NOMO-1 treated with DMSO at 0.1 percent for 48 hours (cell line): ENCODE results near the gene SLC26A8.
"Not testable (repeated sequence)": the region's sequence is repeated elsewhere in the genome, so short reads cannot be mapped to it uniquely, and the experiment has no call there.

Experiments used
- DNase-seq: peaks from one replicate; lab custom pipeline; 2025; ENCODE audit not compliant: unreplicated experiment; lab: John Stamatoyannopoulos, UW

Gene SLC26A8

GRCh38 chr6:36052097-36052496, 27.7 kb upstream of the SLC26A8 start:
- no peak for DNase-seq

- DNase-seq = no peak
These were observed 26.7 kb upstream of the SLC26A8 start for GRCh38 chr6:36050947-36051710.

- no peak for DNase-seq
These were observed 25.9 kb upstream of the SLC26A8 start for GRCh38 chr6:36050305-36050704.

DNA sequence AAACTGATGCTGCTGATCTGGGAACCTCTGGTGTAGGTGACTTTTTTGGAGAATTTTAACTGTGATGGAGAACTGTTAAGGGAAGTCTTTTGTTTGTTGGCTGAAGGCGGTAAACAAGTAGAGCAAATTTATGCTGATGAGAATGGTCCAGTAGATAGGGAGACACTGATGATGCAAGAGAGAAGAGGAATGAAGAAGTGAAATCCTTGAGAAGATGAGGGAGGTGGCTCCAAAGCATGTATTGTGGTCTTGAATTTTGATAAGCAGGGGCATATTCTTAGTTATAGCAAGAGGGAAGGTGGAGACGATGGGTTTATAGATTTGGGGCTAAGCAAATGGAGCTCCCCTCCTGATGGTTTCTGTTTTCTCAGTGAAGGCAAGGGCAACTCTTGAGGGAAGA, 25.1 kb upstream of the SLC26A8 start:
- DNase-seq = peak; percentile 25

- no peak for DNase-seq
These were observed 18.3 kb upstream of the SLC26A8 start for GRCh38 chr6:36042618-36043260.

DNA sequence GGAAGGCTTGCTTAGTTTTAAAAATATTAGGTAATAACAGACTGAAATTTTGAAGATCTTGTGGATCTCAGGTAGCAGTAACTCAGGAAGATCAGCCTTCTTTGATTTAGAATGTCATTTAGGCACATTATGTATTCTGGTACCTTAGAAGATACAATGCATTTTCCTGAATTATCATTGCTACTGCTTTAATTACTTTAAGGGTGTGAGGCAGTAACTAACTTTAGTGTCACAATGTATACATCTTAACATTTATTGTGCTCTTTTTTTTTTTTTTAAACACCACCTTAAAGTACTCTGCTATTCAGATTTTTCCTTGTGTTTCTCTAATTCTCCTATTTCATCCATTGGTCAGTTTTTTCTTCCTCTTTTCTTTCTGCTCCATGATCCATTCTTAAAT, 16.5 kb upstream of the SLC26A8 start:
- no peak for DNase-seq

GRCh38 chr6:36039112-36039511, 14.7 kb upstream of the SLC26A8 start:
- DNase-seq = no peak

- peak; percentile 42 for DNase-seq
These were observed 13.9 kb upstream of the SLC26A8 start for GRCh38 chr6:36038120-36038876.

- DNase-seq = no peak
These were observed 10.8 kb upstream of the SLC26A8 start for GRCh38 chr6:36035225-36035624.

DNA sequence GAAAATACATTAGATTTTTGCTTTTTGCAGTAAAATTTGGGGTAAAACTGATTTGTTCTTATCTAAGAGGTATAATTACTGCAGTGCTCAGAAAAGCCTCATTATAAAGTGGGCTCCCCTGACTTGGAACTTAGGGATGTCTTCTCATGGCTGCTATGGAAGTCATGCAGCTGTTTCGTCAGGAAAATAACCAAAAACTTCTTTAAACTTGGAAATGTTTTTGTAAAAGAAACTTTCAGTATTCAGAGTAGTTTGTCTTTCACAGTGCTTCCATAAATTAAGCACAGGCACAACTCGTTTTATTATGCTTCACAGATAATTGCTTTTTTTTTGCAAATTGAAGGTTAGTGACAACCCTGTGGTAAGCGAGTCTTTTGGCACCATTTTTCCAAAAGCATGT, 10.0 kb upstream of the SLC26A8 start:
- no peak for DNase-seq

DNA sequence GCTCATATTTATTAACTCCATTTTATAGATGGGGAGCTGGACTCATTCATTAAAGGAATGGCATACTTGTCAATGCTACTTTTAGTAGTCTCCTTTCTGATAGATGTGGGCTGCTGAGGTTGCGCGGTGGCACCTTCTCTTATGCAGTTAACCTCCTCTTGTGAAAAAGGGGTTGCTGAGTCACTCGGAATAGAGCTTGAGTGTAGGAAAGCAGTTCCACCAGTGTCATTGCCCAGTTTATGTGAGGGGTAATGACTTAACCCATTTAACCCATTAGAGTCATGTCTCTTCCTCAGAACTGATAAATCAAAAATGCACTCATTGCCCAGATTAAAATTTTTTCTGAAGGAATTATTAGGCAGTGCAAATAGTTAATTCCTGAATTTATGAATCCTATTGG, 9.5 kb upstream of the SLC26A8 start:
- DNase-seq = peak; percentile 81

DNA sequence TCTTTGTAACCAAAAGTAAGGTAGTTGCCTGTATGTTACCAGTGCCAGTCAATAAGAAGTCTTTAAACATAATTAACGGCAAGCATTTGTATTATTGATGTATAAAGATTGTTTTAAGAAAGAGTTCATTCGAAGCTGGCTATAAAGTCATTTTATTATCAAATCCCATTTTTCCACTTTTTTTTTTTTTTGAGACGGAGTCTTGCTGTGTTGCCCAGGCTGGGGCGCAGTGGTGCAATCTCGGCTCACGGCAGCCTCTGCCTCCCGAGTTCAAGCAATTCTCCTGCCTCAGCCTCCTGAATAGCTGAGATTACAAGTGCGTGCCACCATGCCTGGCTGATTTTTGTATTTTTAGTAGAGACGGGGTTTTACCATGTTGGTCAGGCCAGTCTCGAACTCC, 8.7 kb upstream of the SLC26A8 start:
- DNase-seq = not testable (repeated sequence)

- DNase-seq = peak; percentile 73
These were observed 7.8 kb upstream of the SLC26A8 start for GRCh38 chr6:36032261-36032660.

- DNase-seq = peak; percentile 83
These were observed 5.0 kb upstream of the SLC26A8 start for GRCh38 chr6:36029464-36029863.

DNA sequence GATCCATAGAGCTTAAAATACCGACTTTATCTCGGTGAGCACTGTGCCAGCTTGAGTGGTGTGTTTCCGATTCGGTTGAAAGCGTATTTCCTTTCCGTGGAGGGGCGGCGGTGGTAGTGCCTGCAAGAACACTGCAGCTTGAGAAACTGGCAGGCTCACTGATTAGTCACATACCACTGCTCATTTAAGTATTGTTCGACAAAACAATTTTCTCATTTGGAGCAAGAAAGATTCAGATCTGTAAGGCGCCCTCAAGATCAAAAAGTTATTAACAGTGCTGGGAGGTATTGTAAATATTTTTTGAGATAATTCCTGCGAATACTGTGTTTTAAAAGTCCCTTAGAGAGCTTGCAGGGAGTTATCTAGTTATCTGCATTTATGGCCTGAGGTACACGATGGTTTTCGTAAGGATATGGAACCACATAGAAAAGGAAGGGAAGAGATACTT, 4.5 kb upstream of the SLC26A8 start:
- DNase-seq = peak; percentile 28

GRCh38 chr6:36028088-36028876, 3.8 kb upstream of the SLC26A8 start:
- DNase-seq = no peak

DNA sequence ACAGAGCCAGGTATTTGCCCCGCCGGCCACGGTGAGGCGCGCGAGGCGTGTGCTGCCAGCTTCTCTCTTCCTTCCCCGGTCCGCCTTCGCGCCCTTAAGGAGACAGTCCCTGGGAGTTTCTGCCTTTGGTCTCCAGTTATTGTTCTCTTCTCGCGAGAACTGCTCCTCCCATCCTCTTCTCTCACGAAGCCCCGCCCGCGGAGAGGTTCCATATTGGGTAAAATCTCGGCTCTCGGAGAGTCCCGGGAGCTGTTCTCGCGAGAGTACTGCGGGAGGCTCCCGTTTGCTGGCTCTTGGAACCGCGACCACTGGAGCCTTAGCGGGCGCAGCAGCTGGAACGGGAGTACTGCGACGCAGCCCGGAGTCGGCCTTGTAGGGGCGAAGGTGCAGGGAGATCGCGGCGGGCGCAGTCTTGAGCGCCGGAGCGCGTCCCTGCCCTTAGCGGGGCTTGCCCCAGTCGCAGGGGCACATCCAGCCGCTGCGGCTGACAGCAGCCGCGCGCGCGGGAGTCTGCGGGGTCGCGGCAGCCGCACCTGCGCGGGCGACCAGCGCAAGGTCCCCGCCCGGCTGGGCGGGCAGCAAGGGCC, 3.2 kb upstream of the SLC26A8 start, which contains the start of gene MAPK14:
MAPK14 (plus strand) TSS at position 308 of the 587 bp plus-strand sequence. CDS start 350 bp downstream, outside the sequence.
- peak; percentile 99 for DNase-seq

- no peak for DNase-seq
These were observed 1.5 kb upstream of the SLC26A8 start for GRCh38 chr6:36025932-36026327.

- no peak for DNase-seq
These were observed 955 bp upstream of the SLC26A8 start for GRCh38 chr6:36025260-36025931.

DNA sequence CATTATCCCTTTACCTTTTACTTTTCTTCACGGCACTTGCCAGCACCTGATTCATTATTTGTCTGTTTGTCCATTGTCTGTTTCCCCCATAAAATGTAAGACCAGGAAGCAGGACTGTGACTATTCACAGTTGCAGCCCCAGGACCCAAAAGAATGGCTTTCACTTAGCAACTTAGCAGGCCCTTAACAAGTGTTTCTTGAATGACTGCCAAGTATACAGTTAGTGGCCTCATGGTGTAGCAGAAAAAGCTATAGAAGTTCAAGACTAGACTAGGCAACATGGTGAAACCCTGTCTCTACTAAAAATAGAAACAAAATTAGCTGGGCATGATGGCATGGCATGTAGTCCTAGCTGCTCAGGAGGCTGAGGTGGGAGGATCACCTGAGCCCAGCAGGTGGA, 4.3 kb downstream of the SLC26A8 start:
- no peak for DNase-seq
